HG02970 (cell line): ENCODE data around the gene IFIT2.
"Not testable (repeated sequence)": the region's sequence is repeated elsewhere in the genome, so short reads cannot be mapped to it uniquely, and the experiment has no call there.

ENCODE experiments used
- ATAC-seq: cut with Tn5 transposase; IDR thresholded peaks from one replicate; pipeline ENCODE4 v1.9.1; 2021; ENCODE audit warnings: mild to moderate bottlenecking, moderate library complexity, moderate number of reproducible peaks; ENCODE audit not compliant: unreplicated experiment, low FRiP score

IFIT2 gene

DNA sequence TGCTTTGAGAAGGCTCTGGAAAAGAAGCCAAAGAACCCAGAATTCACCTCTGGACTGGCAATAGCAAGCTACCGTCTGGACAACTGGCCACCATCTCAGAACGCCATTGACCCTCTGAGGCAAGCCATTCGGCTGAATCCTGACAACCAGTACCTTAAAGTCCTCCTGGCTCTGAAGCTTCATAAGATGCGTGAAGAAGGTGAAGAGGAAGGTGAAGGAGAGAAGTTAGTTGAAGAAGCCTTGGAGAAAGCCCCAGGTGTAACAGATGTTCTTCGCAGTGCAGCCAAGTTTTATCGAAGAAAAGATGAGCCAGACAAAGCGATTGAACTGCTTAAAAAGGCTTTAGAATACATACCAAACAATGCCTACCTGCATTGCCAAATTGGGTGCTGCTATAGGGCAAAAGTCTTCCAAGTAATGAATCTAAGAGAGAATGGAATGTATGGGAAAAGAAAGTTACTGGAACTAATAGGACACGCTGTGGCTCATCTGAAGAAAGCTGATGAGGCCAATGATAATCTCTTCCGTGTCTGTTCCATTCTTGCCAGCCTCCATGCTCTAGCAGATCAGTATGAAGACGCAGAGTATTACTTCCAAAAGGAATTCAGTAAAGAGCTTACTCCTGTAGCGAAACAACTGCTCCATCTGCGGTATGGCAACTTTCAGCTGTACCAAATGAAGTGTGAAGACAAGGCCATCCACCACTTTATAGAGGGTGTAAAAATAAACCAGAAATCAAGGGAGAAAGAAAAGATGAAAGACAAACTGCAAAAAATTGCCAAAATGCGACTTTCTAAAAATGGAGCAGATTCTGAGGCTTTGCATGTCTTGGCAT lies 4.8 kb downstream of the IFIT2 start:
- no peak for ATAC-seq

GRCh38 chr10:89307269-89307577 lies 5.4 kb downstream of the IFIT2 start:
- no peak for ATAC-seq

- no peak for ATAC-seq
These were observed 6.4 kb downstream of the IFIT2 start for GRCh38 chr10:89308266-89308665.

GRCh38 chr10:89308736-89309135 lies 6.9 kb downstream of the IFIT2 start:
- ATAC-seq = no peak

DNA sequence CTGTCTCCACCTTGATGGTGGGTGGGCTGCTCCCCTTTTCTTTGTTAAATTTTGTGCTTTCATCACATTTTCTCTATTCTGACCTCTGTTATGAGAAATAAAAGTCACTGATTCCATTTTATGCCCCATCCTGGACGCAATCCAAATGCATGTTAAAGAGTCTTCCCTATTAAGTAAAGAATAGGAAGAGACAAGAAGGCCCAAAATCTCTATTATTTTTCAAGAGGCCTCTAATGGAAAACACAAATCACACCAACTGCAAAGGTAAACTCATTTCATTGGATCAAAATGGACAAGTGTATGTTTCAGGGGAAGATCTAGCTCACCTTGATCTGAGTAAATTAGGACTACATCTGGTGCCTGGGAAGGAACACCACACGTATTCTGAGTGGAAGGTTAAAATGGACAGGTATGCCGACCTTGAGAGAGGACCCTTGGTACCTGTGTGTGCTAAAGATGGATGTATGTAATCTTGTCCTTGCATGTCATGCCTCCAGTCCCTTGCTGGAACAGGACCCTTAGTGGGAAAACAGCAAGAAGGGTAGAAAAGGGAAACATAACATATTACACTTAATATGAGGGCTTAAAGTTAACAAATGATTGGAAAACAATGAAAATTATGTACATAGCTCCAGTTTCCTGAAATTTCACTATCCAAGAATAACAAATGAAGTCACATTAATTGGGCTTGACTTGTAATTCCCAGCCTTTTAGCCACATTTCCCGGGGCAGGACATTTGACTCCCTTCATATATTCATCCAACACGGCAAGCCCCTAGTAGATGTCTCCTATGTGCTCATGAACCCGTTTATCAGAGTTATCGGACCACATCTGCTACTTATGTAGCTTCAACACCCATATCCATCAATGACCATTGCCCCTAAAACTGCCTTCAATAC lies 7.6 kb downstream of the IFIT2 start:
- ATAC-seq = no peak

DNA sequence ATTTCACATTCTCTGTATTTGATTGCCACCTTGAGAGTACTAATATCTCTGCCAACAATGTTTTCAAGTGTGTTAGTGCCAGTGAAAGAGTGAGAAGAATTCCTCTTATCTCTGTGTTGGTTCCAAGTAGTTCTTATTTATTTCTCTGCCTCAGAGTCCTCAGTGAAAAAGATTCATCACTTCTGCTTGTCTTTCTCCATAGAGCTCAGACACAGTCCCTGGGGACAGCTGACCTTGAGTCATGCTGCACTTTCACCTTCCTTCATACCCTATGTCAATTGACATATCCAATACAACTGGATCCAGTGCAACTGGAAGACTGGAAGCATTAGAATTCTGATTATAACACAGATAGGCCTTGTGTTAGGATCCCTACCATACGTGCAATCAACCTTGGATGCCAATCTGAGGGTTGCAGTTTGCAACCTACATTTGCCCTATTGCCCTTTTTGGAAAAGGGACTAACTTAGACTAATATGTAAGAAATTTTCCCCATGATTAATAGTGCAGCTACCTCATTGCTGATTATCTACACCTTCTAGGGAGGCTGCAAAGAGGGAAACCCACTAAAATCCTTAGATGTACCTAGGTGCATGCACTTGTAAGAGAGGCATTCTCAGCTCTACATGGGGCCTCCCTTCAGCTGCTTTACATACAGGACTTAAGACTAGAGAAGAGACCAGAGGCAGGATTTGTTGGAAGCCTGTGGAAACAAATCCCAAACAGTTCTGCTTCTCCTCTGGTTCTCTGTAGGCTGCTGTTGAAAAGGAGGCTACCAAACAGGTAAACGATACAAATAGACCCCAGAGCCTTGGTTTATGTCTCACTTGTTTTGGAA lies 8.4 kb downstream of the IFIT2 start:
- no peak for ATAC-seq

DNA sequence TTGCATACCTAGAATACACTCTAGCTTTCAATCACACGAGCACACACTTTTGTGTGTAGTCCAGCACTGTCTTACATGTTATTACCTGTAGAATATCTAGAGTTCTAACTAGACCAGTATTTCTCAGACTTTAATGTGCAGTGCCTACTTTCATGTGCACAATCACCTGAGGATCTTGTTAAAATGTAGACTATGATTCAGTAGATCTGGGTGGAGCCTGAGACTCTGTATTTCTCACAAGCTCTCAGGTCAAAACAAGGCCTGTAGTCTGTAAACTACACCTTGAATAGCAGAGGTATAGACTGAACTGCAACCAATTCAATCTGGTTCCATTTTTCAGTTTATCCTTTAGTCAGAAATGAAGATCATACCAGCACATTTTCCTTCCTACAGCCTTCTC lies 11.1 kb downstream of the IFIT2 start:
- no peak for ATAC-seq

GRCh38 chr10:89314676-89315075 lies 12.8 kb downstream of the IFIT2 start:
- no peak for ATAC-seq

- ATAC-seq = not testable (repeated sequence)
These were observed 16.2 kb downstream of the IFIT2 start for GRCh38 chr10:89318047-89318446.

DNA sequence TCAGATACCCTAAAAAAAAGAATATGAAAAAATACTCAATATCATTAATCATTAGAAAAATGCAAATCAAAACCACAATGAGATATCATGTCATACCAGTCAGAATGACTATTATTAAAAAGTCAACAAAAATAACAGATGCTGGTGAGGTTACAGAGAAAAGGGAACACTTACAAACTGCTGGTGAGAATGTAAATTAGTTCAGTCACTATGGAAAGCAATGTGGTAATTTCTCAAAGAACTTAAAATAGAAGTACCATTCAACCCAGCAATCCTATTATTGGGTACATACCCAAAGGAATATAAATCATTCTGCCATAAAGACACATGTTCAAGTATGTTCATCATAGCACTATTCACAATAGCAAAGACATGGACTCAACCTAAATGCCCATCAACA lies 23.2 kb downstream of the IFIT2 start:
- ATAC-seq = not testable (repeated sequence)

DNA sequence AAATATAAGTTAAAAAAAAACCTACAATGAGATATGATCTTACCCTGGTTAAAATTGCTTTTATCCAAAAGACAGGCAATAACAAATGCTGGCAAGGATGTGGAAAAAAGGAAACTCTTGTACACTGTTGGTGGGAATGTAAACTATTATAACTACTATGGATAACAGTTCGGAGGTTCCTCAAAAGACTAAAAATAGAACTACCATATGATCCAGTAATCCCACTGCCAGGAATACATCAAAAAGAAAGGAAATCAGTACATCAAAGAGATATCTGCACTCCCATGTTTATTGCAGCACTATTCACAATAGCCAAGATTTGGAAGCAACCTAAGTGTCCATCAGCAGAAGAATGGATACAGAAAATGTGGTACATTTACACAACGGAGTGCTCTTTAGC lies 24.0 kb downstream of the IFIT2 start:
- ATAC-seq = not testable (repeated sequence)

DNA sequence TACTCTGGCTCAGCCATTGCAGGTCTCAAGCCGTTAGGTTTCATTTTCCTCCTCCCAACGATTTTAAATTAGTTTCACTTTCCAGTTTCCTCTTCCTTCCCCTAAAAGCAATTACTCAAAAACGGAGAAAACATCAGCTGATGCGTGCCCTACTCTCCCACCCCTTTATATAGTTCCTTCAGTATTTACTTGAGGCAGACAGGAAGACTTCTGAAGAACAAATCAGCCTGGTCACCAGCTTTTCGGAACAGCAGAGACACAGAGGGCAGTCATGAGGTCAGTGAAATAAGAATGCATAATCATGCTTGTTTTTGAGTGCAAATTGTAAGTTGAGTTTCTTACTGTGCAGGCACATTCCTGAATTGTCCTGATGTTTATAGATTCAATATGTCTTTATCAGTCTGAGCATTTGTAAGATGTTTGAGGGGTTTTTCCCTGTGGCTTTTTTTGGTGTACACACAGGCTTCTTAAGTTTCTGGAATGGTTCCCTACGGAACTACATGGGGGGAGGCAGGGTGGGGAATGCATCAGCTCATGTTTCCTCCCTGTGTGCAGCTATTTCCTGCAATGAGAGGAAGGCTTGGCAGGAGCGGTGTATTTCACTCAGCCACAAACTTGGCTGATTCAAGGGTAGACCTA lies 26.1 kb downstream of the IFIT2 start, which contains the start of gene IFIT3:
Gene IFIT3, plus strand, starts transcription at position 195 of the 639 bp plus-strand sequence. Its CDS starts 77 bp downstream, at position 272.
- ATAC-seq = no peak

DNA sequence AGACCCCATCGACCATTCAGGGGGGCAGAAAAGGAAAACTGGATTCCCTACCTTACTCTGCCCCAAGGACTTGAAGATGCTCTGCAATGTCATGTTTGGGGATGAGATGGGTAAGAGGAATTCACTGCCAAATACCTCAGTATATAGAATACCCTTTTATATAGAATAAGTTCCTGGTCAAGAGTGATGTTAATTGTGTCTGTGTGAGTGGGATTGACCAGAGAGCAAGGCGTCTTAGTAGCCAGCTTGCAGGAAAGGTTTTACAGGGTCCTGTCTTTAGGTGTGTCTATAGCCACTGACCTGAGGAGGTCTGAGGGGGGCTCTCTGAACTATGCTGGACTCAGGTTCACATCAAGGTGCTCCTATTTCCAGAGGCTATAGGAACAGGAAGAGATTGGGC lies 27.3 kb downstream of the IFIT2 start:
- no peak for ATAC-seq

DNA sequence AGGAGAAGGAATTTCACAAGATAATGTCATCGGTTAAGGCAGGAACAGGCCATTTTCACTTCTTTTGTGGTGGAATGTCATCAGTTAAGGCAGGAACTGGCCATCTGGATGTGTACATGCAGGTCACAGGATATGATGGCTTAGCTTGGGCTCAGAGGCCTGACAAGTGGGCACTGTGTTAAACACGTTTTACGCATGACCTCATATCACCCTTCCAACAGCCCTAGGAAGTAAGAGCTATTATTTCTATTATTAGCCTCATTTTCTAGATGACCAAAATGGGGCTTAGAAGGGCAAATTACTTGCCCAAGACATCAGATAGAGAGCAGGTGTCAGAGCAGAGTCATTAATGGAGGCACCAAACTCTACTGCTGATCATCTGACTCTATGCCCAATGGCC lies 28.2 kb downstream of the IFIT2 start:
- not testable (repeated sequence) for ATAC-seq

DNA sequence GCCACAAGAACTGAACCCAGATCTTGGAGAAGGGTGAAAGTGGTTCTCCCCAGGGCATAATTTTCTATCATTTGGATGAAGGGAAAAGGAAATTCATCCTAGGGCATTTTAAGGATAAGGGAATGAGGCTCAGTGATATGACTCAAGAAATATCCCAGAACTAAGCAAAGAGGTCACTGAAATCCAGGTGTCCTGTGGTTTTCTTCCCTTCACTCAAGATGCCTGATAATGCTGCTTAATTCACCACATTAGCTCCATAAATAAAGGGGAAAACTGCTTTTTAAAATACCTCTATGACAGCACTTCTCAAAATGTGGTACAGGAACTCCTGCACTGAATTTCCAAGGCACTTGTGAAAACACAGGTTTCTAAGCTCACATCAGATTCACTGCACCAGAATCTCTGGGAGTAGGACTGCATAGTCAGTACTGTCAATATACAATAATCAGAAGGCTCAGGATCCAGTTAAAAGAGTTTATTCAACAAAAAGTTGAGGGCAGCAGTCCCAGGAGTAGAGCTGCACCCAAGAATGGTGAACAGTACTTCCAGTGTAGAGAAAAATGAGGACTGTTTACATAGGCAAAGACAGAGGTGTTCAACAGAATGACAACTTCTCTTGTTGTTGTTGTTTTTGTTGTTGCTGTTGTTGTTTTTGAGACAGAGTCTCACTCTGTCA lies 28.8 kb downstream of the IFIT2 start:
- no peak for ATAC-seq

DNA sequence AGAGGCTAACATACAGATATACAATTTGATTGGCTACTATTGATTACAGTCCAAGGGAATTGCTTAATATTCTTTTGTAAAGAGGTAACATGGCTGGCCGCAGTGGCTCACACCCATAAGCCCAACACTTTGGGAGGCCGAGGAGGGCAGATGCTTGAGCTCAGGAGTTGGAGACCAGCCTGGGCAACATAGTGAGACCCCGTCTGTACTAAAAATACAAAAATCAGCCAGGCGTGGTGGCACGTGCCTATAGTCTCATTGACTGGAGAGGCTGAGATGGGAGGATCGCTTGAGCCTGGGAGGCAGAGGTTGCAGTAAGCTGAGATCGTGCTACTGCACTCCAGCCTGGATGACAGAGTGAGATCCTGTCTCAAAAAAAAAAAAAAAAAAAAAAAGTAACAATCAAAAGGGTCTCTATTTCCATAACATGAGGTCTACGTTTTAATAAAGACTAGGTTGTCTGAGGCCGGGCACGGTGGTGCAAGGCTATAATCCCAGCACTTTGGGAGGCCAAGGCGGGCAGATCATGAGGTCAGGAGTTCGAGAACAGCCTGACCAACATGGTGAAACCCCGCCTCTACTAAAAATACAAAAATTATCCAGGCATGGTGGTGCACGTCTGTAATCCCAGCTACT lies 29.8 kb downstream of the IFIT2 start:
- ATAC-seq = not testable (repeated sequence)

GRCh38 chr10:89332123-89332633 lies 30.3 kb downstream of the IFIT2 start:
- ATAC-seq = peak; percentile 35

DNA sequence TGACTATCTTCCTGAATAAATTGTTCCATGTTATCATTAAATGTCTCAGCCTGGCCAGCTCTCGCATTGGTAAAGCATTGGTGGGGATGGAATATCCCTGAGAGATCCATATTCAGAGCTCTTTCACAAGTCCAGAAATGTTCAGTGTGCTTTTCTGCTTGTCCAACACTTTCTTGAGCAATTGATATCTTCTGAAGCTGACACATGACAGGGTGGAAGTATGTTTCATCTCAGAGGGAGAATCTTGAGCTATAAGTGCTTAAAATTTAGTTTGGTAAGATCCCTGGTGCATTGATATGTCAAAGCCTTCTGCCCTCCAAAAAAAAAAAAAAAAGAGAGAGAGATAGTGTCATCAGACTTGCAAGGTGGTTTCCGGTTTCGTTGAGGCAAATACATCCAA lies 33.4 kb downstream of the IFIT2 start:
- no peak for ATAC-seq

DNA sequence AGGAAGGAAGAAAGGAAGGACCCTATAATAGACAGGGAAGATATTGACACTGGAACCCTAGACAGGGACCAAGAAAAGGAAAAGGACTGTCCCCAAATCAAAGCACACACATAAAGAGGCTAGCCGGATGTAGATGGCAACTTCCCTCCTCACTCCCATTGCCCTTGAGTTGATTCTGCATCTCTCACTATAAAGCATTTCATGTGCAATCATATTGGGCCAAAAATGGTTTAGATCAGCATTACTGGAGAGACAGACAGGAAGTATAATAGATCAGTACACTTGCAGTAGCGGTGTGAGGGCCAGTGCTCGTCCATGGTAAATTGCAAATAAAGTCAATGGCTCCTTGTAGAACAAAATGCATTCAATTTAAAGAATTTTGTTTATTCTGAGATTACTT lies 34.4 kb downstream of the IFIT2 start:
- no peak for ATAC-seq
